ENCODE data around the gene PTPN4. TPM values are rescaled to one million over a fixed set of nuclear protein-coding genes. Genes with fewer than 3 reads are reported as not detected.

The PTPN4 gene
- total and polyA plus RNA-seq, 2 donors (not counting 3 experiments of a cell fraction or from before 2014, with no cell fraction given): 6.8 to 29.6 TPM

DNA sequence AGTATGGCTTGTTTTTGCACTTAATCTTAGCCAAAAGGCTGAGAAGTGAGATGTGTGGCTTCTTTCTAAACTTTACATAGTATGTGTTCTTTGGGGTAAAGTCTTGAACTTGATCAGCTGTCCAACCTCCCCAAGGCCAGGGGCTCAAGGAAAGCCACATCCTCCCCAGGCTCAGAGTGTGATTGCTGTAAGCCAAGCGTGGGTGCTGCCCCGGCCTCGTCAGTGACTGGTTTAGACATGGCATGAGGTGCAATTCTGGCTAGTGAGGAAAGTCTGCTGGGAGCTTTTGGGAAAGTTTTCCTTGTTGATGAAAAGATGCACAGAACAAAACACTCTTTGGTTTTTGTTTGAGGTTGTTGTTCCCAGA, 40.5 kb upstream of the PTPN4 start:
- Histone ChIP-seq H3K36me3 (ENCODE audit: control insufficient read depth in 2 of 2, extremely low read depth in 1 of 2, insufficient read depth in 2 of 2, low read length in 2 of 2) (no peaks in the 10 kb centered on the region), H3K27me3 (ENCODE audit: control insufficient read depth in 2 of 2, insufficient read depth in 2 of 2, low read length in 2 of 2) (peaks cover 3 to 8% of the 10 kb centered on the region in 2 experiments), H3K4me2 (ENCODE audit: insufficient read depth, low read length) (no peak overlapping the region), H3K9ac (replicated peaks; ENCODE audit: extremely low read depth, insufficient read depth, low read length) (no peak overlapping the region), H3K79me2 (ENCODE audit: control insufficient read depth, insufficient read depth, low read length) (no peaks in the 10 kb centered on the region), H3K9me3 (replicated peaks; ENCODE audit: control insufficient read depth, insufficient read depth, low read length) (no peaks in the 10 kb centered on the region), H3K27ac (ENCODE audit: insufficient read depth, low read depth, low read length) (no peak overlapping the region), H3K9me1 (replicated peaks; ENCODE audit: control insufficient read depth, extremely low read depth, insufficient read depth, low read length) (no peaks in the 10 kb centered on the region), H3K4me3 (replicated peaks in 1 of 3; ENCODE audit: insufficient read depth in 1 of 3, low read depth in 1 of 3, low read length in 3 of 3) (no peak overlapping the region), H3K4me1 (ENCODE audit: control insufficient read depth, extremely low read depth, insufficient read depth, low read length) (no peaks in the 10 kb centered on the region), H2AFZ (ENCODE audit: low read depth, low read length) (no peak overlapping the region), H4K20me1 (replicated peaks; ENCODE audit: control insufficient read depth, extremely low read depth, insufficient read depth, low read length) (no peaks in the 10 kb centered on the region)
- BruUV-seq (replicated peaks): no TSS peak
- dilution Hi-C loops (cut with MboI; ENCODE audit: extremely low pct_ligation_motif_present, low sequenced_read_pairs) (no loop called here), intact Hi-C loops (cut with micrococcal nuclease) (no loop called here)
- no peak for FAIRE-seq
- CTCF ChIA-PET: interaction anchor here (0.7 to 1.5 kb wide), 6 partner anchors 12 to 456 kb away, joined by 3 to 5 read pairs (median 3); no protein-coding TSS in a partner anchor
- TF ChIP-seq GATA2 (IDR thresholded peaks at IDR 0.05; ENCODE audit: insufficient read depth, insufficient read length, low read depth, low read length) (no peak), FOS (IDR thresholded peaks at IDR 0.05; ENCODE audit: borderline replicate concordance, insufficient read depth, low read length) (no peak)
- TF ChIP-seq, protein P1, sequence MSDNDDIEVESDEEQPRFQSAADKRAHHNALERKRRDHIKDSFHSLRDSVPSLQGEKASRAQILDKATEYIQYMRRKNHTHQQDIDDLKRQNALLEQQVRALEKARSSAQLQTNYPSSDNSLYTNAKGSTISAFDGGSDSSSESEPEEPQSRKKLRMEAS (IDR thresholded peaks at IDR 0.05; ENCODE audit: insufficient read depth, insufficient read length): no peak
- no peak for DNase-seq (ENCODE audit: low read depth, low spot score)
- POLR2A ChIA-PET: no interaction called here

DNA sequence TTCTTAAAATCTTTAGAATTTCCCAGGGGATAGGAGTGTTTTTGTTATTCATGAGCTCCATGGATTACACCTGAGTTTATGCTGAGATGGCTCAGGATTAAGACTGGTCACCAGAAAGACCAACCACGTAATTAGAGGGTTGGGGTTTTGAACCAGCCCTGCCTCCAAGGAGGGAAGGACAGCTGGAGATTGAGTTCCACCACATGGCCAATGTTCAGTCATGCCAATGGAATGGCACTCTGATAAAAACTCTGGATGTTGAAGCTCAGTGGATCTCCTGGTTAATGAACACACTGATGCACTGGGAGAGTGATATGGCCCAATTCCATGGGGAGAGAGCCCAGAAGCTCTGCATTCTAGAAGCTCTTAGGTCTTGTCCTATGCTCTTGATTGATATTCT, 38.7 kb upstream of the PTPN4 start:
- FAIRE-seq: no peak

More for the DNA sequence above, 38.7 kb upstream of the PTPN4 start:
- H4K20me1 ChIP-seq (replicated peaks; ENCODE audit: control insufficient read depth, extremely low read depth, insufficient read depth, low read length): no peaks in the 10 kb centered on the region
- no peak overlapping the region for H3K4me2 ChIP-seq (ENCODE audit: insufficient read depth, low read length)
- no peaks in the 10 kb centered on the region for H3K4me1 ChIP-seq (ENCODE audit: control insufficient read depth, extremely low read depth, insufficient read depth, low read length)
- no peak overlapping the region for H3K9ac ChIP-seq (replicated peaks; ENCODE audit: extremely low read depth, insufficient read depth, low read length)
- no peaks in the 10 kb centered on the region for H3K9me3 ChIP-seq (replicated peaks; ENCODE audit: control insufficient read depth, insufficient read depth, low read length)
- peaks cover 3 to 5% of the 10 kb centered on the region in 2 experiments for H3K27me3 ChIP-seq (ENCODE audit: control insufficient read depth in 2 of 2, insufficient read depth in 2 of 2, low read length in 2 of 2)
- TF ChIP-seq, protein P2, sequence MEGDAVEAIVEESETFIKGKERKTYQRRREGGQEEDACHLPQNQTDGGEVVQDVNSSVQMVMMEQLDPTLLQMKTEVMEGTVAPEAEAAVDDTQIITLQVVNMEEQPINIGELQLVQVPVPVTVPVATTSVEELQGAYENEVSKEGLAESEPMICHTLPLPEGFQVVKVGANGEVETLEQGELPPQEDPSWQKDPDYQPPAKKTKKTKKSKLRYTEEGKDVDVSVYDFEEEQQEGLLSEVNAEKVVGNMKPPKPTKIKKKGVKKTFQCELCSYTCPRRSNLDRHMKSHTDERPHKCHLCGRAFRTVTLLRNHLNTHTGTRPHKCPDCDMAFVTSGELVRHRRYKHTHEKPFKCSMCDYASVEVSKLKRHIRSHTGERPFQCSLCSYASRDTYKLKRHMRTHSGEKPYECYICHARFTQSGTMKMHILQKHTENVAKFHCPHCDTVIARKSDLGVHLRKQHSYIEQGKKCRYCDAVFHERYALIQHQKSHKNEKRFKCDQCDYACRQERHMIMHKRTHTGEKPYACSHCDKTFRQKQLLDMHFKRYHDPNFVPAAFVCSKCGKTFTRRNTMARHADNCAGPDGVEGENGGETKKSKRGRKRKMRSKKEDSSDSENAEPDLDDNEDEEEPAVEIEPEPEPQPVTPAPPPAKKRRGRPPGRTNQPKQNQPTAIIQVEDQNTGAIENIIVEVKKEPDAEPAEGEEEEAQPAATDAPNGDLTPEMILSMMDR (IDR thresholded peaks at IDR 0.05; ENCODE audit: extremely low read depth in 1 of 2, insufficient read depth in 1 of 2, low read depth in 1 of 2, low read length in 2 of 2): no peak
- dilution Hi-C loops (cut with MboI; ENCODE audit: extremely low pct_ligation_motif_present, low sequenced_read_pairs) (no loop called here), intact Hi-C loops (cut with micrococcal nuclease) (no loop called here)
- BruUV-seq (replicated peaks): no TSS peak
- H2AFZ ChIP-seq (ENCODE audit: low read depth, low read length): no peak overlapping the region
- H3K4me3 ChIP-seq (replicated peaks in 1 of 3; ENCODE audit: insufficient read depth in 1 of 3, low read depth in 1 of 3, low read length in 3 of 3): no peak overlapping the region
- no peak overlapping the region for H3K27ac ChIP-seq (ENCODE audit: insufficient read depth, low read depth, low read length)
- DNase-seq (ENCODE audit: low read depth, low spot score): no peak
- POLR2A ChIA-PET: no interaction called here
- H3K9me1 ChIP-seq (replicated peaks; ENCODE audit: control insufficient read depth, extremely low read depth, insufficient read depth, low read length): no peaks in the 10 kb centered on the region
- CTCF ChIA-PET: interaction anchor here (0.8 to 1.4 kb wide), 2 partner anchors 13 to 18 kb away, joined by 3 to 4 read pairs; no protein-coding TSS in a partner anchor
- H3K36me3 ChIP-seq (ENCODE audit: control insufficient read depth in 2 of 2, extremely low read depth in 1 of 2, insufficient read depth in 2 of 2, low read length in 2 of 2): no peaks in the 10 kb centered on the region
- H3K79me2 ChIP-seq (ENCODE audit: control insufficient read depth, insufficient read depth, low read length): no peaks in the 10 kb centered on the region
